K562 (cell line): ENCODE results near the gene ZNHIT2. TPM values are rescaled to one million over a fixed set of nuclear protein-coding genes. Genes with fewer than 3 reads are reported as not detected.

Experiments
- CXXC5 ChIP-seq: fragments of 250-450 bp; sonication (Bioruptor Pico); IDR thresholded peaks from 2 replicates; pipeline ENCODE4 v1.8.0; 2022; ENCODE audit warnings: inconsistent platforms, mild to moderate bottlenecking, moderate library complexity
- ETV5 ChIP-seq: sonication (generic); formaldehyde crosslinking; IDR thresholded peaks from 2 replicates; pipeline ENCODE4 v1.4.0; 2020; ENCODE audit warnings: low read depth, mild to moderate bottlenecking, missing genetic modification reagents
- REST ChIP-seq, 2 experiments: fragments of 450-650 bp; formaldehyde crosslinking in 1 of 2; IDR thresholded peaks; 2 replicates each; pipeline versions ENCODE4 v1.4.0 to v1.6.1; 2014 to 2020; ENCODE audit warnings: mild to moderate bottlenecking in 2 of 2, borderline replicate concordance in 1 of 2, low read depth in 1 of 2
- SMARCE1 ChIP-seq: fragments of 450-650 bp; IDR thresholded peaks from 2 replicates; pipeline ENCODE4 v1.7.1; 2016; ENCODE audit warnings: mild to moderate bottlenecking
- UBTF ChIP-seq, 2 experiments: IDR thresholded peaks; 2 replicates each; pipeline ENCODE4 v1.6.1; 2012; ENCODE audit warnings: improper control_type of control experiment in 2 of 2, low read depth in 2 of 2, low read length in 2 of 2, borderline replicate concordance in 1 of 2
- ZFP91 ChIP-seq: sonication (generic); formaldehyde crosslinking; IDR thresholded peaks from 2 replicates; pipeline ENCODE4 v1.8.0; 2022; ENCODE audit warnings: mild to moderate bottlenecking, missing genetic modification reagents
- ZNF609 ChIP-seq: sonication (generic); formaldehyde crosslinking; IDR thresholded peaks from 2 replicates; pipeline ENCODE4 v1.8.1; 2023; ENCODE audit warnings: missing genetic modification reagents, mild to moderate bottlenecking, borderline replicate concordance
- polyA plus RNA-seq, 8 experiments: library from polyadenylated mRNA; depleted of rRNA in 4 of 8; stranded (reverse) in 5 of 8; unstranded in 3 of 8; fragments of >200 nt; fragmentation: Nextera tagmentation in 2 of 8; fragmentation: Illumina TruSeq in 1 of 8; extraction: Ambion mirVana in 2 of 8; extraction: Trizol in 1 of 8; gene quantifications; 2 replicates each; pipeline versions ENCODE4 v1.2.1 to v1.2.3, GENCODE V29; 2011 to 2014; ENCODE audit warnings: inconsistent platforms in 1 of 8, missing spikeins in 1 of 8
- total RNA-seq, 7 experiments: library from RNA; depleted of rRNA in 6 of 7; stranded (reverse); fragments of >200 nt in 6 of 7; fragmentation: Illumina TruSeq in 2 of 7; extraction: Trizol in 2 of 7; gene quantifications; 2 replicates each; pipeline versions ENCODE4 v1.2.1 to v1.2.3, GENCODE V29; 2011 to 2021; ENCODE audit warnings: low replicate concordance in 1 of 7

ZNHIT2 gene
- total and polyA plus RNA-seq, 9 of the 15 experiments (the other 6 are each of a cell fraction or from before 2014, with no cell fraction given) = 0.08 to 39.0 (median 2.5) TPM

GRCh38 chr11:65112546-65113360 is 4.7 kb downstream of the ZNHIT2 start (continued):
- TF ChIP-seq ZFP91 (CRISPR knock-in tag) (0 out of 2 replicates have a peak, but pooled peaks have one; percentile 15), REST (IDR thresholded peaks at IDR 0.05; ENCODE audit: borderline replicate concordance) (peak; percentile 56; the same call in 1 of the 2 replicates), REST (CRISPR knock-in tag; IDR thresholded peaks at IDR 0.05; ENCODE audit: low read depth) (no peak), ZNF609 (CRISPR knock-in tag) (no peak), ETV5 (CRISPR knock-in tag) (peak; percentile 64), SMARCE1 (peak; percentile 15; the same call in 1 of the 2 replicates), CXXC5 (peak; percentile 89), UBTF (IDR thresholded peaks at IDR 0.05; ENCODE audit: borderline replicate concordance in 1 of 2, low read depth in 2 of 2, low read length in 2 of 2) (peak; percentile 44 to 48; a peak in 1 of 4 replicates)
